GM10248 (cell line): Measurements from ENCODE around the gene PPM1F.

ENCODE experiments used
- CTCF ChIA-PET: fragments of 300-600 bp; sonication (Branson Sonifier 250); formaldehyde crosslinking; extraction: SDS; loops from one replicate; lab custom pipeline; 2021; ENCODE audit warnings: antibody characterized with exemption; lab: Yijun Ruan, JAX
- POLR2A ChIA-PET: fragments of 350-650 bp; sonication (Branson Sonifier 250); formaldehyde crosslinking; extraction: SDS; loops from one replicate; lab custom pipeline; 2020; ENCODE audit warnings: antibody characterized with exemption; lab: Yijun Ruan, JAX
- DNase-seq: peaks from one replicate; pipeline ENCODE4 v3.0.0; 2012; ENCODE audit errors: extremely low spot score
- TF ChIP-seq, protein P1 (sequence below): IDR thresholded peaks from 2 replicates; pipeline ENCODE4 v1.5.1; 2012; ENCODE audit warnings: mild to moderate bottlenecking, low read depth; ENCODE audit errors: extremely low read depth, missing control alignments, control extremely low read depth

The PPM1F gene

DNA sequence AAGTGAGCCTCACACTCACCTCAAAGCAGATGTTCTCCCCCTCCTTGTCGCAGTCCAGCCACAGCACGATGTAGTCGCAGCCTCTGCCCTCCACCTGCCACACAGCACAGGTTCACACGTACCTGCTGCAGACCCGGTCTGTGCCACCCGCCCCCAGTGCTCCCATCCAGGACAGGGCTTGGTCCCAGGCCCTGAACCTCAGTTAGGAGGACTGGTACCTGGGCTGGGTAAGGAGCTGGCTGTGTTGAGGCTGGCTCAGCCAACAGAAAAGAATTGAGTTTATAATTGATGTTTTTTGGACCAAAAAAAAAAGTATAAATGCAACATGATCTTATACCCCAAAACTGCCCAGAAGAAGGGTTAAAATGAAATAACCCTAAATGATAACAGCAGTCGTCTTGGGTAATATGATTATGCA lies 19.2 kb upstream of the PPM1F start:
- ChIA-PET POLR2A (no interaction called here), CTCF (interaction anchor here (0.9 to 9.3 kb wide), 29 partner anchors 9 to 314 kb away, joined by 3 to 50 read pairs (median 4); partner anchors contain the start of genes PPM1F and TOP3B)
- TF ChIP-seq, protein P1, sequence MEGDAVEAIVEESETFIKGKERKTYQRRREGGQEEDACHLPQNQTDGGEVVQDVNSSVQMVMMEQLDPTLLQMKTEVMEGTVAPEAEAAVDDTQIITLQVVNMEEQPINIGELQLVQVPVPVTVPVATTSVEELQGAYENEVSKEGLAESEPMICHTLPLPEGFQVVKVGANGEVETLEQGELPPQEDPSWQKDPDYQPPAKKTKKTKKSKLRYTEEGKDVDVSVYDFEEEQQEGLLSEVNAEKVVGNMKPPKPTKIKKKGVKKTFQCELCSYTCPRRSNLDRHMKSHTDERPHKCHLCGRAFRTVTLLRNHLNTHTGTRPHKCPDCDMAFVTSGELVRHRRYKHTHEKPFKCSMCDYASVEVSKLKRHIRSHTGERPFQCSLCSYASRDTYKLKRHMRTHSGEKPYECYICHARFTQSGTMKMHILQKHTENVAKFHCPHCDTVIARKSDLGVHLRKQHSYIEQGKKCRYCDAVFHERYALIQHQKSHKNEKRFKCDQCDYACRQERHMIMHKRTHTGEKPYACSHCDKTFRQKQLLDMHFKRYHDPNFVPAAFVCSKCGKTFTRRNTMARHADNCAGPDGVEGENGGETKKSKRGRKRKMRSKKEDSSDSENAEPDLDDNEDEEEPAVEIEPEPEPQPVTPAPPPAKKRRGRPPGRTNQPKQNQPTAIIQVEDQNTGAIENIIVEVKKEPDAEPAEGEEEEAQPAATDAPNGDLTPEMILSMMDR = no peak
- no peak for DNase-seq

DNA sequence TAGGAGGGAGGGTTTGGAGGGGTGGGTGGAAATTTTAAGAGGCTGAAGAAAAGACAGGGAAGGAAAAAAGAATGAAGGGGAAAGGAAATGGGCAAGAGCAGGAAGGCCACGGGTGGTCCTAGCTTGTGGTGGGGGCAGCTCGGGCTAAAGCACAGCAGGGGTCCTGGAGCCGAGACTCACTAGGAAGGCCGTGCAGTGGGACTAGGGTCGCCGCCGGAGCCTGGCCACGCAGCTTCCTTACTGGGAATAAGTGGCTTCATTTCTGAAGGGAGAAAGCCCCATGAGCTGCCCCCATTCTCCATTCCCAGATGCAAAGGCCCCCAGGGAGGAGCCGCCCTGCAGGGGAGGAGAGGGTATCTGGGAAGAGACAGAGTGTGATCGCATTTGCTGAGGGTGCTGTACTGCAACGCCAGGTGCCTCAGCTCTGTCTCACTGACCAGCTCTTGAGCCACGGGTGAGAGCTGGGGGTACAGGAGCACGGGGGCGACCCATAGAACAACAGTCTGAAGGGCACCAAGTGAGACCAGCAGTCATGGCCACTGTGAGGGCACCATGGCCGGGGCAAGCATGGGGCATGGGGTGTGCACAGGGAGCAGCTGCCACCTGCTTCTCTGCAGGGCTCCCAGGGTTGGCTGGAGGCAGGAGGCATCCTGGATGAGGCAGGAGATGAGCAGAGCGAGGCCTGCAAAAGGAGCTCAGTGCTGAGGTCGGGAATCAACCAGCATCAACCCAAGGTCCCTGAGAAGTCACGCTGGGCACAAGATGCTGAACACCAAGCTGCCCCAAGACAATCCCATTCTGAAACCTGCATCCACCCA lies 18.4 kb upstream of the PPM1F start:
- TF ChIP-seq, protein P1 = no peak
- POLR2A ChIA-PET = no interaction called here
- CTCF ChIA-PET = interaction anchor here (1.3 to 9.3 kb wide), 8 partner anchors 11 to 257 kb away, joined by 4 to 50 read pairs (median 10); partner anchors contain the start of genes PPM1F and TOP3B
- no peak for DNase-seq

DNA sequence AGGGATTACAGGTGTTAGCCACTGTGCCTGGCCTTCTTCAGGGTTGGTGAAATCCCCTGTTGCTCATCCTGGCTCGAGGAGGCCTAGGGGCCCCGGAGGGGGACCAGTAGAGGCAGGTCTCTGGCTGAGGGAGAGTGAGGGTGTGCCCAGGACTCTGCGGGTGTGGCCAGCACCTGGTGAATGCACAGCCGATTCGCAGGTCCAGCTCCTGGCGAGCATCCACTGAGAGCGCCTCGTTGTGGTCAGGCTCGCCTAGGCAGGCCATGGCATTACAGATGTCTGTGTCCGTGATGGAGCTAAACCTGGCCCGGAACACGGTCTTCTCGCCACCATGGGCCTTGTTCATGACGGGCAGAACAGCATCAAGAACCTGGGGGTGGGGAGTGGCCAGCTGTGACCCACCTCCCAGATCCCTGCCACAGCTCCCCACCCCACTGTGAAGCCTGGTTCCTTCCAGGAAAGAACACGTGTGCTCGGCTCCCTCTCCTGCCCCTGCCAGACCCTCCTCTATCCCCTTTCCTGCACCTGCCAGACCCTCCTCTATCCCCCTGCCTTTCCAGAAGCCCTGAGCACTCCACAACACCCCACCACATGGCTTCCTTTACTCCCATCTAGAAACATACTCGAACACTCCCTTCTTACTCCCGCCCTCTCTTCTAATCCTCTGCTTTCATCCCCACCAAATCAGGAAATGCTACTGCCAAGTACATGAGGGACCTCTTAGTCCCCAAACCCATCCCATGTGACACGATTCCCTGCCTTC lies 17.6 kb upstream of the PPM1F start:
- CTCF ChIA-PET = interaction anchor here (4.0 to 9.3 kb wide), 2 partner anchors 12 to 17 kb away, joined by 47 to 50 read pairs; partner anchors contain the start of genes PPM1F and TOP3B
- TF ChIP-seq, protein P1 = no peak
- POLR2A ChIA-PET = no interaction called here
- DNase-seq = no peak

DNA sequence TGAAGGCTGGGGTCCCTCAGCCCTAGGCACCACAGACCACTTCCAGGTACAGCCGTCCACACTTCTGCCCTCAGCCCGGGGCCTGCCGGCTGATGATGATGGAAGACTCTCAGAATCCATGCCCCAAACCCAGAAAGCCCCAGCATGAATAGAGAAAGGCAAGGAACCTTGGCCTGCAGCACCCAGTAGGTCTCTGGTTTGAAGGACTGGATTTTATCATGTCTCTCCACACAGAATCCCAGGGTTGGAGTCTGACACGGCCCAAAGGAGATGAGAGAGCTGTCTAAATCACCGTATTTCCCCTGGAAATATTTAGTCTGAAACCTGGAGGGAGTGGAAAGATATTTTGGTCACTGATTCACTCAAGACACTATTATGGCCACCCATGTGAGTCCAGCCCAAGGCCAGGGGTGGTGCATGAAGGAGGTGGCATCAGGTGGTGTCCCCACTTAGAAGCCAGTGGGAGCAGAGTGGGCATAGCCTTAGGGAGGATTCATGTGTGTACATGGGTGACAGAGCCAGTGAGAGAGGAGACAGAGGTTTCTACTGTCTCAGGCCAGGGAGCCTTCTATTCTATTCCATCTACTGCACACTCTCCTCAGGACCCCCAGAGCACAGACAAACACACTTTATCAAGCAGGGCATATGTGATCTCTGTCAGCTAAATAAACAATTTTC lies 15.9 kb upstream of the PPM1F start:
- no peak for DNase-seq
- POLR2A ChIA-PET = no interaction called here
- CTCF ChIA-PET = interaction anchor here (1.4 to 9.3 kb wide), 3 partner anchors 13 to 30 kb away, joined by 7 to 50 read pairs (median 9); partner anchors contain the start of genes PPM1F and TOP3B
- TF ChIP-seq, protein P1 = no peak

DNA sequence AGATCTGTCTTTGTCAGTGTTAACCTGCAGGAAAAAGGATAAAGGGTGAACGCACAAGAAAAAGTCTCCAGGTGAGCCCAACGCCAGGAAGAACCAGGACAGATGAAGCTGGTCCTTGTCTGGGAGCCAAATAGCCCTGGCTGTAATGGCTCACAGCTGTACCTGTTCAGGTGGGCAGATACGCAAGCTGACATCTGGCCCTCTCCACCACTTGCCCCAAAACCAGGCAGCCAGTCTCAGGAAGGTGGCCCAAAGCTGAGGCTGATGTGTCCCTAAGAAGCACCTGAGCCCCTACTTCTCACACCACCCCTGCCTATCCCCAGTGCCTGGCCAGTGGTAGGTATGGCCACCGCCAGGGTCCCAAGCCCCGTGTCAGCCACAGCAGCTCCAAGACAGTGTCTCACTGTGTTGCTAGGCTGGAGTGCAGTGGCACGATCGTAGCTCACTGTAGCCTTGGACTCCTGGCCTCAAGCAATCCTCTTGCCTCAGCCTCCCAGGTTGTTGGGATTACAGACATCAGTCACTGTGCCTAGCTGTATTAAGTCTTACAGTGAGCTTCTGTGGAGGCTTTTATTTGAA lies 15.1 kb upstream of the PPM1F start:
- DNase-seq = no peak
- ChIA-PET POLR2A (no interaction called here), CTCF (interaction anchor here (1.4 to 9.3 kb wide), 3 partner anchors 14 to 30 kb away, joined by 7 to 50 read pairs (median 9); partner anchors contain the start of genes PPM1F and TOP3B)
- TF ChIP-seq, protein P1 = no peak
